ENCODE data around the gene SLC38A10. TPM values are rescaled to one million over a fixed set of nuclear protein-coding genes. Genes with fewer than 3 reads are reported as not detected.

The SLC38A10 gene
- total RNA-seq, 1 experiment from 2014 or later = 75.1 TPM

- Histone ChIP-seq H3K27ac (ENCODE audit: low read depth, low read length, poor library complexity, severe bottlenecking) (no peak overlapping the region), H3K4me3 (ENCODE audit: low read depth, low read length, poor library complexity, severe bottlenecking) (no peak overlapping the region), H3K4me1 (ENCODE audit: insufficient read depth, low read length, poor library complexity, severe bottlenecking) (peaks cover 5% of the 10 kb centered on the region), H3K9me3 (ENCODE audit: low read depth, low read length, poor library complexity, severe bottlenecking) (no peaks in the 10 kb centered on the region), H3K27me3 (replicated peaks; ENCODE audit: insufficient read depth, low read depth, low read length, poor library complexity) (no peaks in the 10 kb centered on the region), H3K36me3 (ENCODE audit: insufficient read depth, low read length, poor library complexity, severe bottlenecking) (no peaks in the 10 kb centered on the region)
- intact Hi-C loops (cut with micrococcal nuclease; ENCODE audit: unreplicated experiment) = no loop called here
- BruUV-seq (replicated peaks) = no TSS peak
- peak; percentile 78 for DNase-seq (ENCODE audit: low spot score)
- ChIA-PET POLR2A (ENCODE audit: low non-redundant PET) (no interaction called here), CTCF (interaction anchor here (0.6 to 1.1 kb wide), 3 partner anchors 55 to 58 kb away, joined by 3 to 7 read pairs (median 4); no protein-coding TSS in a partner anchor)
- no peak for TF ChIP-seq EZH2 (IDR thresholded peaks at IDR 0.05; ENCODE audit: borderline replicate concordance, low read depth, low read length, poor library complexity, severe bottlenecking)
- peak; percentile 59 for TF ChIP-seq CTCF (conservative IDR thresholded peaks at IDR 0.05; ENCODE audit: low read depth, low read length)
Observed at GRCh38 chr17:81200695-81201580, 94.2 kb downstream of the SLC38A10 start.

GRCh38 chr17:81200201-81200600, 94.9 kb downstream of the SLC38A10 start:
- Histone ChIP-seq H3K36me3 (ENCODE audit: insufficient read depth, low read length, poor library complexity, severe bottlenecking) (no peaks in the 10 kb centered on the region), H3K9me3 (ENCODE audit: low read depth, low read length, poor library complexity, severe bottlenecking) (no peaks in the 10 kb centered on the region), H3K4me1 (ENCODE audit: insufficient read depth, low read length, poor library complexity, severe bottlenecking) (peaks cover 5% of the 10 kb centered on the region), H3K27ac (ENCODE audit: low read depth, low read length, poor library complexity, severe bottlenecking) (no peak overlapping the region), H3K4me3 (ENCODE audit: low read depth, low read length, poor library complexity, severe bottlenecking) (no peak overlapping the region), H3K27me3 (replicated peaks; ENCODE audit: insufficient read depth, low read depth, low read length, poor library complexity) (no peaks in the 10 kb centered on the region)
- POLR2A ChIA-PET (ENCODE audit: low non-redundant PET) = interaction anchor here (0.5 kb wide), 1 partner anchor 200 kb away, joined by 3 read pairs; no protein-coding TSS in a partner anchor
- CTCF ChIA-PET = interaction anchor here (0.6 kb wide), 1 partner anchor 54 kb away, joined by 7 read pairs; no protein-coding TSS in a partner anchor
- no peak for DNase-seq (ENCODE audit: low spot score)
- intact Hi-C loops (cut with micrococcal nuclease; ENCODE audit: unreplicated experiment) = no loop called here
- no TSS peak for BruUV-seq (replicated peaks)
- TF ChIP-seq EZH2 (IDR thresholded peaks at IDR 0.05; ENCODE audit: borderline replicate concordance, low read depth, low read length, poor library complexity, severe bottlenecking) = no peak
- no peak for TF ChIP-seq CTCF (conservative IDR thresholded peaks at IDR 0.05; ENCODE audit: low read depth, low read length)

- Histone ChIP-seq H3K4me3 (ENCODE audit: low read depth, low read length, poor library complexity, severe bottlenecking) (no peak overlapping the region), H3K9me3 (ENCODE audit: low read depth, low read length, poor library complexity, severe bottlenecking) (no peaks in the 10 kb centered on the region), H3K4me1 (ENCODE audit: insufficient read depth, low read length, poor library complexity, severe bottlenecking) (peaks cover 5% of the 10 kb centered on the region), H3K27me3 (replicated peaks; ENCODE audit: insufficient read depth, low read depth, low read length, poor library complexity) (no peaks in the 10 kb centered on the region), H3K27ac (ENCODE audit: low read depth, low read length, poor library complexity, severe bottlenecking) (no peak overlapping the region), H3K36me3 (ENCODE audit: insufficient read depth, low read length, poor library complexity, severe bottlenecking) (no peaks in the 10 kb centered on the region)
- BruUV-seq (replicated peaks) = no TSS peak
- ChIA-PET POLR2A (ENCODE audit: low non-redundant PET) (no interaction called here), CTCF (no interaction called here)
- no peak for DNase-seq (ENCODE audit: low spot score)
- TF ChIP-seq CTCF (conservative IDR thresholded peaks at IDR 0.05; ENCODE audit: low read depth, low read length) (no peak), EZH2 (IDR thresholded peaks at IDR 0.05; ENCODE audit: borderline replicate concordance, low read depth, low read length, poor library complexity, severe bottlenecking) (no peak)
- intact Hi-C loops (cut with micrococcal nuclease; ENCODE audit: unreplicated experiment) = no loop called here
Observed at GRCh38 chr17:81199482-81199830, 95.7 kb downstream of the SLC38A10 start.
